ENCODE measurements around the gene DMD. TPM values are rescaled to one million over a fixed set of nuclear protein-coding genes. Genes with fewer than 3 reads are reported as not detected.
A peak's percentile ranks its signal among the peaks of the same experiment; 100 is the strongest.

DMD gene
- total RNA-seq, 1 experiment from 2014 or later, result 19.3 TPM

DNA sequence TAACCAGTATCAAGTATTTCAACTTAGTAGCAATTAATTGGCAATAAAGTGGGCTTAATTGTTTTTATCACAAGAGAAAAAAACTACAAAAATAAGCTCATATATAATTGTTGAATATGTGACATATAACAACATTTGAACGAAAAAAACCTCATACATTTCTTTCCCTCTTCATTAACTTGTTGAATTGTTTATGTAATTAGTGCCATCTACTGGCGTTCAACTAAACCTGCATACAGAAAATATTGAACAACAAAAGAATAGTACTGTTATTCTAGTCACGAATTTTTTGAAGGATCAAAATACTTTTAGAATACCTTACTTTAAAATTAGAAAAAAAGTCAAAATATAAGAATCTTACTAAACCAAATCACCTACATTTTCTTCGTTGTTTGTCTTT lies 1553.0 kb downstream of the DMD start:
- no TSS peak for BruUV-seq (replicated peaks)

DNA sequence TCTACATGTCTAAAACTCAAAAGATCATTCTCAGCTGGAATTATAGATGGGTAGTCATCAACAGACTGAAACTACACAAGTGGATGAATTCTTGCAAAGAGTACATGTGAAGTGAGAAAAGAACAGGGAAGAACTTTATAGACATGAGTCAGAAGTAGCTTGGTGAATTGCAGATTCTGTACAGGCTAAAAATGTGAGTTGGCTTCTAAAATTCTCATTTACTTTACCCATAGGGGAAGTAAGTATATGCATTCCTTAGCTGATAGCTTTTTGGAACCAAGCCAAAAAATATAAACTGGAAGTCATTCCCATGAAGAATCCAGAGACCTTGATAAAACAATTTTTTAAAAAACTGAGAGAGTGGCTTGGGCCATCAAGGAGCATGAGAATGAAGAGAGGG lies 1555.3 kb downstream of the DMD start:
- POLR2A ChIA-PET, result interaction anchor here (0.7 to 1.5 kb wide), 2 partner anchors 230 to 442 kb away, joined by 3 to 4 read pairs; no protein-coding TSS in a partner anchor
- no TSS peak for BruUV-seq (replicated peaks)
- TF ChIP-seq, protein P1, sequence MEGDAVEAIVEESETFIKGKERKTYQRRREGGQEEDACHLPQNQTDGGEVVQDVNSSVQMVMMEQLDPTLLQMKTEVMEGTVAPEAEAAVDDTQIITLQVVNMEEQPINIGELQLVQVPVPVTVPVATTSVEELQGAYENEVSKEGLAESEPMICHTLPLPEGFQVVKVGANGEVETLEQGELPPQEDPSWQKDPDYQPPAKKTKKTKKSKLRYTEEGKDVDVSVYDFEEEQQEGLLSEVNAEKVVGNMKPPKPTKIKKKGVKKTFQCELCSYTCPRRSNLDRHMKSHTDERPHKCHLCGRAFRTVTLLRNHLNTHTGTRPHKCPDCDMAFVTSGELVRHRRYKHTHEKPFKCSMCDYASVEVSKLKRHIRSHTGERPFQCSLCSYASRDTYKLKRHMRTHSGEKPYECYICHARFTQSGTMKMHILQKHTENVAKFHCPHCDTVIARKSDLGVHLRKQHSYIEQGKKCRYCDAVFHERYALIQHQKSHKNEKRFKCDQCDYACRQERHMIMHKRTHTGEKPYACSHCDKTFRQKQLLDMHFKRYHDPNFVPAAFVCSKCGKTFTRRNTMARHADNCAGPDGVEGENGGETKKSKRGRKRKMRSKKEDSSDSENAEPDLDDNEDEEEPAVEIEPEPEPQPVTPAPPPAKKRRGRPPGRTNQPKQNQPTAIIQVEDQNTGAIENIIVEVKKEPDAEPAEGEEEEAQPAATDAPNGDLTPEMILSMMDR (IDR thresholded peaks at IDR 0.05; ENCODE audit: unreplicated experiment), result no peak
- no peak overlapping the region for H3K27ac Mint-ChIP-seq (ENCODE audit: low read depth, unreplicated experiment)
- no peak overlapping the region for H3K4me3 Mint-ChIP-seq (ENCODE audit: unreplicated experiment)
- no peaks in the 10 kb centered on the region for H3K36me3 Mint-ChIP-seq (ENCODE audit: insufficient read depth, unreplicated experiment)
- no peak for DNase-seq (ENCODE audit: unreplicated experiment)
- CTCF ChIA-PET, result interaction anchor here (0.7 to 8.8 kb wide), 13 partner anchors 8 to 792 kb away, joined by 3 to 164 read pairs (median 4); no protein-coding TSS in a partner anchor
- H3K27me3 Mint-ChIP-seq (ENCODE audit: insufficient read depth, unreplicated experiment), result peaks cover 34% of the 10 kb centered on the region
- H3K4me1 Mint-ChIP-seq (ENCODE audit: insufficient read depth, unreplicated experiment), result no peaks in the 10 kb centered on the region
- intact Hi-C loops (cut with micrococcal nuclease), result no loop called here
- H3K9me3 Mint-ChIP-seq (ENCODE audit: unreplicated experiment), result no peaks in the 10 kb centered on the region

More for the DNA sequence above, 1553.0 kb downstream of the DMD start:
- POLR2A ChIA-PET, result interaction anchor here (0.6 to 1.0 kb wide), 3 partner anchors 445 to 621 kb away, joined by 3 to 5 read pairs (median 3); no protein-coding TSS in a partner anchor
- no peak overlapping the region for H3K27ac Mint-ChIP-seq (ENCODE audit: low read depth, unreplicated experiment)
- no peaks in the 10 kb centered on the region for H3K9me3 Mint-ChIP-seq (ENCODE audit: unreplicated experiment)
- intact Hi-C loops (cut with micrococcal nuclease), result loop anchor here (1.0 kb wide), 4 partner anchors 234 to 621 kb away; no protein-coding TSS in a partner anchor
- no peak overlapping the region for H3K4me3 Mint-ChIP-seq (ENCODE audit: unreplicated experiment)
- no peaks in the 10 kb centered on the region for H3K36me3 Mint-ChIP-seq (ENCODE audit: insufficient read depth, unreplicated experiment)
- peaks cover 39% of the 10 kb centered on the region for H3K27me3 Mint-ChIP-seq (ENCODE audit: insufficient read depth, unreplicated experiment)
- peak; percentile 42 for DNase-seq (ENCODE audit: unreplicated experiment)
- no peaks in the 10 kb centered on the region for H3K4me1 Mint-ChIP-seq (ENCODE audit: insufficient read depth, unreplicated experiment)
- CTCF ChIA-PET, result interaction anchor here (0.7 to 8.8 kb wide), 16 partner anchors 9 to 794 kb away, joined by 3 to 164 read pairs (median 4); no protein-coding TSS in a partner anchor
- TF ChIP-seq, protein P1 (IDR thresholded peaks at IDR 0.05; ENCODE audit: unreplicated experiment), result peak; percentile 42

- Mint-ChIP-seq H3K4me1 (ENCODE audit: insufficient read depth, unreplicated experiment) (no peaks in the 10 kb centered on the region), H3K9me3 (ENCODE audit: unreplicated experiment) (no peaks in the 10 kb centered on the region), H3K36me3 (ENCODE audit: insufficient read depth, unreplicated experiment) (no peaks in the 10 kb centered on the region), H3K4me3 (ENCODE audit: unreplicated experiment) (no peak overlapping the region), H3K27me3 (ENCODE audit: insufficient read depth, unreplicated experiment) (peaks cover 32% of the 10 kb centered on the region), H3K27ac (ENCODE audit: low read depth, unreplicated experiment) (no peak overlapping the region)
- ChIA-PET POLR2A (no interaction called here), CTCF (interaction anchor here (1.2 to 1.8 kb wide), 3 partner anchors 440 to 617 kb away, joined by 3 to 11 read pairs (median 4); no protein-coding TSS in a partner anchor)
- no TSS peak for BruUV-seq (replicated peaks)
- DNase-seq (ENCODE audit: unreplicated experiment), result no peak
- TF ChIP-seq, protein P1 (IDR thresholded peaks at IDR 0.05; ENCODE audit: unreplicated experiment), result no peak
- intact Hi-C loops (cut with micrococcal nuclease), result no loop called here
Observed at GRCh38 chrX:31653422-31653821, 1557.9 kb downstream of the DMD start.

DNA sequence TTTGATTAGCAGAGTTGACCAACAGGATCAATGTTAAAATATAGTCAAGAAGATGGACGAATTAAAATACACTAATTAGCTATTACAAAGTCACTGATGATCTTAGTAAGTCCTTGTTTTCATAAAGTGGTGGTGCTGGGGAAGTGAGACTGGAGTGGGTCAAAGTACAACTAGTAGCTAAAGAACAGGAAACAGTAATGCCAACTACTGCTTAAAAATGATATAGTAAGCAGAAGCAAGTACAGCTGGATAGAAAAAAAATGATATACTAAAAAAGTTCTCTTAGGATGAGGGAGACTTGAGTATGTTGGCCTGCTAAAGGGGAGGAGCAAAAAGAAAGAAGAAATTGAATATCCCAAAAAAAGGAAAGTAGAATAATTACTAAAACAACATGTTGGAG lies 1558.7 kb downstream of the DMD start:
- H3K4me1 Mint-ChIP-seq (ENCODE audit: insufficient read depth, unreplicated experiment), result no peaks in the 10 kb centered on the region
- TF ChIP-seq, protein P1 (IDR thresholded peaks at IDR 0.05; ENCODE audit: unreplicated experiment), result no peak
- no peaks in the 10 kb centered on the region for H3K36me3 Mint-ChIP-seq (ENCODE audit: insufficient read depth, unreplicated experiment)
- no peaks in the 10 kb centered on the region for H3K9me3 Mint-ChIP-seq (ENCODE audit: unreplicated experiment)
- H3K4me3 Mint-ChIP-seq (ENCODE audit: unreplicated experiment), result no peak overlapping the region
- no peak overlapping the region for H3K27ac Mint-ChIP-seq (ENCODE audit: low read depth, unreplicated experiment)
- DNase-seq (ENCODE audit: unreplicated experiment), result no peak
- H3K27me3 Mint-ChIP-seq (ENCODE audit: insufficient read depth, unreplicated experiment), result peaks cover 32% of the 10 kb centered on the region
- BruUV-seq (replicated peaks), result no TSS peak
- CTCF ChIA-PET, result interaction anchor here (1.1 to 1.9 kb wide), 4 partner anchors 12 to 616 kb away, joined by 3 to 11 read pairs (median 4); no protein-coding TSS in a partner anchor
- intact Hi-C loops (cut with micrococcal nuclease), result no loop called here
- POLR2A ChIA-PET, result no interaction called here

Measured in MCF 10A (cell line).